Measurements from ENCODE around the gene UGT1A9.

DNA sequence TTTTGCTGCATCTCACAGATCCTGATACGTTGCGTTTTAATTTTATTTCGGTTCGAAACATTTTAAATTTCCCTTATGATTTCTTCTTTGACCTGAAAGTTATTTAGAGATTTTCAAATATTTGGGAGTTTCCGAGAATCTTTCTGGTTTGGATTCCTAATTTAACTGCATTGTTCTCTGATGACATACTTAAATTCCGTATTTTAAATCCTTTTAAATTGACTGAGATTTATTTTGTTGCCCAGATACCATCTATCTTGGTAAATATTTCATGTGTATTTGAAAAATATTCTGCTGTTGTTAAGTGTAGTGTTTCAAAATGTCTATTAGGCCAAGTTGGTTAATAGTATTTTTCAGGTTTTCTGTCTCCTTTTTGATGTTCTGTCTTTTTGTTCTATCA is 144.2 kb downstream of the UGT1A9 start:
- TF ChIP-seq POLR2AphosphoS5 (IDR thresholded peaks at IDR 0.05), result no peak
- no peak for TF ChIP-seq POLR2A (IDR thresholded peaks at IDR 0.05)
- no peak for TF ChIP-seq CTCF (IDR thresholded peaks at IDR 0.05)

Data from stomach (tissue), 4 donors.